GM21390 (cell line): ENCODE data around the gene CCDC117.

Experiments
- ATAC-seq: cut with Tn5 transposase; IDR thresholded peaks from one replicate; pipeline ENCODE4 v1.9.1; 2021; ENCODE audit not compliant: unreplicated experiment

The CCDC117 gene

DNA sequence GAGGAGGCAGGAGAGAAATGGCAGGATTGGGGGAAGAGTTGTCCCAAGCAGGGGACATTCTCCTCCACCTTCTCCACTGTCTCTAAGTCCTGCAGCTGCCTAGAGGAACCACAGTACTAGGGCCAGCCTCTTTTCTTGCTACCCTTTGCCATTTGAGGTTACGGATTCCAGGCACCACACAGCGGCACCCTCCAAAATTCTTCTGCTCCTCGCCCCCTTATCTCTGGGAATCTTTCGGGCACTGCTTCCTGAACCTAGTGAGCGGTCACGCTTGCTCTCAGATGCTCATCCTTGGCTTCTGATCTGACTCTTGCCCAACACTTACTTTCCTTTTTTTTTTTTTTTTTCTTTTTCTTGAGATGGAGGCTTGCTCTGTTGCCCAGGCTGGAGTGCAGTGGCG is 54.4 kb downstream of the CCDC117 start:
- no peak for ATAC-seq

DNA sequence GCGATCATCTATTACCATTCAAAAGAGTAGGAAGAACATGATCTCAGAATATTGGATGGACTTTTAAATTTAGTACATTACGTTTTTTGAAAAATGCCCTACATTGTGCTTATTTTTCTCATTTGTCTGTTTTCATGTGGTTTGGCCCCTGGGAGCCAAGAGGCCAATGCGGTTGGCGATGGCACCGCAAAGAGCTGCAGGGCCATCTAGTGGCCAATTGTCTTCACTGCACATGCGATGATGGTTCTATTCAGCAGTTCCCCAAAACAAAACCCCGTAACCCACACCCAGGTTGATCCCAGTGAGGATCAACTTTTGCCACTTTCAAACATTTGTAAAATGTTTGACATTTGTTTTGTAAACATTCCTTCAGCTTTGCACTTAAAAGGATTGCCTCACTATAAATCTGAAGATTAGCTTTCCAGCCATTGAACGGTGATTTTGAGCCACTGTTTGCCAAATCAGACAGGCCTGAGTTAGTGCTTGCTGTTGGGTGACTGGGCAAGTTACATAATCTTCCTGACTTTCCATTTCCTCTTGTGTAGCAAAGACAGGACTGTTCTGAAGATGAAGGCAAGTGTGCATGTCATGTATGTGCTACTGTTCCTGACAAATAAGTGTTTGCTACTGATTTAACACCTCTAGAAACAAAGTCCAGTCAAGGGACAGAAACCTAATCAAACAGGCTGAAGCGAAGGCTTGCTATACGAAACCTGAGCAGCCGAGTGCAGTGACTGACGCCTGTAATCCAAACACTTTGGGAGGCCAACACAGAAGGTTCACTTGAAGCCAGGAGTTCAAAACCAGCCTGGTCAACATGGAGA is 57.1 kb downstream of the CCDC117 start:
- no peak for ATAC-seq

GRCh38 chr22:28830441-28830840 is 57.9 kb downstream of the CCDC117 start:
- ATAC-seq = no peak

DNA sequence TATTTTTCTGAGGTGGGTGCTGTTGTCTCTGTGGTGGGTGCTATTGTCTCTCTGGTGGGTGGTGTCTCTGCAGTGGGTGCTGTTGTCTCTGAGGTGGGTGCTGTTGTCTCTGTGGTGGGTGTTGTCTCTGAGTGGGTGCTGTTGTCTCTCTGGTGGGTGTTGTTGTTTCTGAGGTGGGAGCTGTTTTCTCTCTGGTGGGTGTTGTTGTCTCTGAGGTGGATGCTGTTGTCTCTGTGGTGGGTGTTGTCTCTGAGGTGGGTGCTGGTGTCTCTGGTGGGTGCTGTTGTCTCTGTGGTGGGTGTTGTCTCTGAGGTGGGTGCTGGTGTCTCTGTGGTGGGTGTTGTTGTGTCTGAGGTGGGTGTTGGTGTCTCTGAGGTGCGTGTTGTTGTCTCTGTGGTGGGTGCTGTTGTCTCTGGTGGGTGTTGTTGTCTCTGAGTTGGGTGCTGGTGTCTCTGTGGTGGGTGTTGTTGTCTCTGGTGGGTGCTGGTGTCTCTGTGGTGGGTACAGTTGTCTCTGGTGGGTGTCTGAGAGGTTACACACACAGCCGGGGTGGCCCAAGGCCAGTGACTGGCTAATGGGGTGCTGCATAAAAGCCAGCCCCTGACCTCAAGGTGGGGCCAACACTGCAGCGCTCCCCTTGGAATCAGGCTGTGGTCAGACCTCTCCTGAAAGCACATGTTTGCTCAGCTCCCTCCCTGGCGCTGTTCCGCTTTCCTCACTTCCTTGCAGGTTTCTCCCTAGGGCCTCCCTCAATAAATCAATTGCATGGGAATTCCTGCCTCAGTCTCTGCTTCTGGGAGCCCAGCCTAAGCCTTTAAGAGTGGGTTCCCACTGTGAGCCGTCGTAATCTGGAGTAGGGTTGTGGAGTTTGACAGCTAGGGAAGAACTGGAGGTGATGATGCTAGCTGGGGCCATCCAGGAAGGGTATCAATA is 58.9 kb downstream of the CCDC117 start:
- no peak for ATAC-seq

GRCh38 chr22:28832731-28833130 is 60.2 kb downstream of the CCDC117 start:
- no peak for ATAC-seq

GRCh38 chr22:28833276-28833923 is 60.9 kb downstream of the CCDC117 start:
- no peak for ATAC-seq

GRCh38 chr22:28835630-28836189 is 63.2 kb downstream of the CCDC117 start:
- no peak for ATAC-seq

DNA sequence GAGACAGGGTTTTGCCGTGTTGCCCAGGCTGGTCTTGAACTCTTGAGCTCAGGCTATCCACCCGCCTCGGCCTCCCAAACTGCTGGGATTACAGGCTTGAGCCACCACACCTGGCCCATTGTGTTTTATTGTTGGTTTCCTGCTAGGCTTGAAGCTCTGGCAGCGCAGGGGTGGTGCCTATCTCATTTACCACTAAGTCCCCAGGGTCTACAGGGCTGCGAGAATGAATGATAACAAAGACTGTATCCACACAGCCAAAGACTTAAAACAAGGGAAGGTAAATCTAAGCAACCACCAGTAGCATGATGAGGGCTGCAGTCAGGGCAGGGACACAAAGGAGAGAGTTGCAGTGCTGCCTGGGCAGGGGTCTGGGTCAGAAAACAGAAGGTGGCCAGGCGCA is 65.1 kb downstream of the CCDC117 start:
- no peak for ATAC-seq
